Measurements from ENCODE around the gene PFKFB3. TPM values are rescaled to one million over a fixed set of nuclear protein-coding genes. Genes with fewer than 3 reads are reported as not detected.

PFKFB3 gene
- total and polyA plus RNA-seq, 8 donors = 10.0 to 28.4 (median 17.8) TPM

- no peaks in the 10 kb centered on the region for H3K27me3 ChIP-seq
- no peaks in the 10 kb centered on the region for H3K9me3 ChIP-seq
- H3K27ac ChIP-seq = no peak overlapping the region
- no peaks in the 10 kb centered on the region for H3K36me3 ChIP-seq
- ATAC-seq (no peak), FAIRE-seq (no peak), DNase-seq (no peak)
- H3K4me1 ChIP-seq = peaks cover 0 to 7% (median 0%) of the 10 kb centered on the region in 3 donors
- no peak for TF ChIP-seq CTCF (IDR thresholded peaks at IDR 0.05)
- H3K4me3 ChIP-seq = no peak overlapping the region
- intact Hi-C loops (cut with DNase I) = no loop called here
Observed at GRCh38 chr10:6259153-6259552, 56.4 kb downstream of the PFKFB3 start.

DNA sequence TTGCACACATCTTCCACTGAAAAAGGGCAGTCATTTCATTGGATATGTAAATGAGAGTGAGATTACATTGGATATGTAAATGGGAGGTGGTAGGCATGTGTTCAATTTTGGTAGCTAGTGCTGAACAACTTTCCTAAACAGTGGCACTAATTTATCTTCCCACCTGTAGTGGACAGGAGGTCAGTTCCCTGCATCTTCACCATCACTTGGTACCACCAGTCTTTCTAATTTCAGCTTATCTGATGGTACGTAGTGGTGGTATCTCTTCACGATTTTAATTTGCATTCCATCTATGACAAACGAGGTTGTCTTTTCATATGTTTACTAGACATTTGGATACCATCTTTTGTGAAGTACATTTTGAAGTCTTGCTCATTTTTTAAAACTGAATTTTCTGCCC, 58.1 kb downstream of the PFKFB3 start:
- FAIRE-seq (no peak), ATAC-seq (no peak), DNase-seq (no peak)
- Histone ChIP-seq H3K36me3 (no peaks in the 10 kb centered on the region), H3K27ac (no peak overlapping the region), H3K4me3 (no peak overlapping the region), H3K9me3 (no peaks in the 10 kb centered on the region), H3K27me3 (no peaks in the 10 kb centered on the region), H3K4me1 (peaks cover 0 to 5% (median 0%) of the 10 kb centered on the region in 3 donors)
- no peak for TF ChIP-seq CTCF (IDR thresholded peaks at IDR 0.05)
- 70 to 72% methylated on average over 3 of the region's 3 CpGs for WGBS, 2 donors
- intact Hi-C loops (cut with DNase I) = no loop called here

DNA sequence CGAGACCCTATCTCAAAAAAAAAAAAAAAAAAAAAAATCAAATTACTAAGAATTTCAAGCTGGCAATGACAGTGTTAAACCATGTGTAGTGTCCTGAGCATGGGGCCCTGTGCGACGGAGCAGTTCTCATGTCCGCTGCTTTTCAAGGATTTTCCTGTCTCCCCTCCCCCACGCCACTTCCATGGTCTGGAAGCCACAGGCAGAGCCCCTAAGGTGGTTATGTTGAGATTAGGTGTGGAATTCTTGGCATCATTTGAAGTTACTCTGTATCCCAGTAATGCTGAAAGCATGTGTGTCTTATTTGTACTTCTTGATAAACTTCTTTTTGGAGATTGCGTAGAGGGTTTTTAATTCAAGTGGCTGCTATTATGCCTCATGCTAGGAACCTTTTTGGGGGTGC, 65.2 kb downstream of the PFKFB3 start:
- no peak overlapping the region for H3K4me3 ChIP-seq
- no peak overlapping the region for H3K27ac ChIP-seq
- FAIRE-seq (no peak), DNase-seq (no peak), ATAC-seq (peak in 1 of 4 donors; percentile 17)
- H3K9me3 ChIP-seq = no peaks in the 10 kb centered on the region
- intact Hi-C loops (cut with DNase I) = no loop called here
- H3K4me1 ChIP-seq = no peaks in the 10 kb centered on the region
- no peaks in the 10 kb centered on the region for H3K27me3 ChIP-seq
- no peak for TF ChIP-seq CTCF (IDR thresholded peaks at IDR 0.05)
- WGBS, 2 donors = 55% methylated on average over 6 of the region's 6 CpGs
- no peaks in the 10 kb centered on the region for H3K36me3 ChIP-seq

GRCh38 chr10:6269432-6269831, 66.7 kb downstream of the PFKFB3 start:
- no peak overlapping the region for H3K4me3 ChIP-seq
- no peak overlapping the region for H3K27ac ChIP-seq
- H3K36me3 ChIP-seq = no peaks in the 10 kb centered on the region
- no peaks in the 10 kb centered on the region for H3K9me3 ChIP-seq
- no peaks in the 10 kb centered on the region for H3K4me1 ChIP-seq
- DNase-seq (no peak), ATAC-seq (no peak), FAIRE-seq (no peak)
- TF ChIP-seq CTCF (IDR thresholded peaks at IDR 0.05) = no peak
- intact Hi-C loops (cut with DNase I) = no loop called here
- 81 to 86% methylated on average over 2 of the region's 2 CpGs for WGBS, 2 donors
- no peaks in the 10 kb centered on the region for H3K27me3 ChIP-seq

DNA sequence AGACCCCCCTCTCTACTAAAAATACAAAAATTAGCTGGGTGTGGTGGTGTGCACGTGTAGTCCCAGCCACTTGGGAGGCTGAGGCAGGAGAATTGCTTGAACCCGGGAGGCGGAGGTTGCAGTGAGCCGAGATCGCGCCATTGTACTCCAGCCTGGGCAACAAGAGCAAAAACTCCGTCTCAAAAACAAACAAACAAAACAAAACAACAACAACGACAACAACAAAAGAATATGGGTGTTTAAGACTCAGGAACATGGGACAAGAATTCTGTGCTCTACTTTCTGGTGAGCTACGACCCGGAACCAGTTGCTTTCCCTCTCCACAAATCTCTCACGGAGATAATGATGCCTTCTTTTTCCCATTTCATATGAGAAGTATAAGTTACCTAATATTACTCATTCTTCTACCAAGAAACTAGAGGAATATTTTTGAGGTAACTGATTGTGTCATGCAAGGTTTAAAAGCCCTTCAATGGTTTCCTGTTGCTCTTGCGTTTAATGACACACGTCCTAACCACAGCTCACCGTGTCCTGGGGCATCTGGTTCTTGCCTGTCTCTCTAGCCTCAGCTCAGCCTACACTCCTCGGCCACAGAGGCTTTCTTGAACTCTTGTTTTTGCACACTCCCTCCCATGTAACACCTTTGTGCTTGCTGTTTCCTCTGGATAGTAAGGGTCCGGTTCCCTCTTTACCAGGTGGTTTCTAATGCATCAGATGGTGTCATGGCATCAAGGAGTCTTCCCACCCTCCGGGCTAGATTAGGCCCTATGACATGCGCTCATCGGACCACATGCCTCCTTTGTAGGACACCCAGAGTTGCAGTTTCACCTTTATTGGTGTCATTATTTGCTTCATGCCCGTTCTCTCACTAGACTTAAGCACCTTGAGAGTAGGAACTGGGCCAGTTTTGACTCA, 67.5 kb downstream of the PFKFB3 start:
- no peak for FAIRE-seq
- no peaks in the 10 kb centered on the region for H3K27me3 ChIP-seq
- DNase-seq = no peak
- no peaks in the 10 kb centered on the region for H3K9me3 ChIP-seq
- ATAC-seq = peak in 1 of 4 donors; percentile 21
- no peak overlapping the region for H3K4me3 ChIP-seq
- no peak for TF ChIP-seq CTCF (IDR thresholded peaks at IDR 0.05)
- 86 to 88% methylated on average over 20 of the region's 20 CpGs for WGBS, 2 donors
- intact Hi-C loops (cut with DNase I) = no loop called here
- H3K4me1 ChIP-seq = no peaks in the 10 kb centered on the region
- no peaks in the 10 kb centered on the region for H3K36me3 ChIP-seq
- H3K27ac ChIP-seq = no peak overlapping the region
